ENCODE results near the gene CCR5. TPM values are rescaled to one million over a fixed set of nuclear protein-coding genes. Genes with fewer than 3 reads are reported as not detected.

The CCR5 gene
- total and polyA plus RNA-seq, 9 of the 15 experiments (the other 6 are each of a cell fraction or from before 2014, with no cell fraction given), result not detected

GRCh38 chr3:46393554-46394434 is 23.0 kb downstream of the CCR5 start (continued):
- TF ChIP-seq JUND (IDR thresholded peaks at IDR 0.05; ENCODE audit: borderline replicate concordance, low read depth, low read length) (peak; percentile 71; the same call in 1 of the 2 replicates), JUND (tag; IDR thresholded peaks at IDR 0.05; ENCODE audit: borderline replicate concordance, low read depth, low read length) (no peak), CREBBP (IDR thresholded peaks at IDR 0.05; ENCODE audit: low read depth, low read length) (no peak), HDAC2 (IDR thresholded peaks at IDR 0.05) (peak; percentile 70), FOSL1 (tag; conservative IDR thresholded peaks at IDR 0.05) (0 out of 2 replicates have a peak, but pooled peaks have one; percentile 13), CGGBP1 (CRISPR knock-in tag; IDR thresholded peaks at IDR 0.05) (no peak), HNRNPL (IDR thresholded peaks at IDR 0.05; ENCODE audit: low read depth, low read length) (no peak), KDM1A (IDR thresholded peaks at IDR 0.05) (peak; percentile 62 to 64), CEBPG (CRISPR knock-in tag; IDR thresholded peaks at IDR 0.05) (peak; percentile 88), CEBPG (tag; conservative IDR thresholded peaks at IDR 0.05 in 1 of 2, IDR thresholded peaks at IDR 0.05 in 1 of 2) (peak; percentile 89 to 95), PPARD (CRISPR knock-in tag; IDR thresholded peaks at IDR 0.05) (no peak), LEF1 (IDR thresholded peaks at IDR 0.05) (peak; percentile 42; the same call in 1 of the 2 replicates), TEAD1 (CRISPR knock-in tag; IDR thresholded peaks at IDR 0.05) (peak in 1 of 2 experiments; percentile 65; a peak in 1 of 4 replicates)
- TF ChIP-seq, protein P1, sequence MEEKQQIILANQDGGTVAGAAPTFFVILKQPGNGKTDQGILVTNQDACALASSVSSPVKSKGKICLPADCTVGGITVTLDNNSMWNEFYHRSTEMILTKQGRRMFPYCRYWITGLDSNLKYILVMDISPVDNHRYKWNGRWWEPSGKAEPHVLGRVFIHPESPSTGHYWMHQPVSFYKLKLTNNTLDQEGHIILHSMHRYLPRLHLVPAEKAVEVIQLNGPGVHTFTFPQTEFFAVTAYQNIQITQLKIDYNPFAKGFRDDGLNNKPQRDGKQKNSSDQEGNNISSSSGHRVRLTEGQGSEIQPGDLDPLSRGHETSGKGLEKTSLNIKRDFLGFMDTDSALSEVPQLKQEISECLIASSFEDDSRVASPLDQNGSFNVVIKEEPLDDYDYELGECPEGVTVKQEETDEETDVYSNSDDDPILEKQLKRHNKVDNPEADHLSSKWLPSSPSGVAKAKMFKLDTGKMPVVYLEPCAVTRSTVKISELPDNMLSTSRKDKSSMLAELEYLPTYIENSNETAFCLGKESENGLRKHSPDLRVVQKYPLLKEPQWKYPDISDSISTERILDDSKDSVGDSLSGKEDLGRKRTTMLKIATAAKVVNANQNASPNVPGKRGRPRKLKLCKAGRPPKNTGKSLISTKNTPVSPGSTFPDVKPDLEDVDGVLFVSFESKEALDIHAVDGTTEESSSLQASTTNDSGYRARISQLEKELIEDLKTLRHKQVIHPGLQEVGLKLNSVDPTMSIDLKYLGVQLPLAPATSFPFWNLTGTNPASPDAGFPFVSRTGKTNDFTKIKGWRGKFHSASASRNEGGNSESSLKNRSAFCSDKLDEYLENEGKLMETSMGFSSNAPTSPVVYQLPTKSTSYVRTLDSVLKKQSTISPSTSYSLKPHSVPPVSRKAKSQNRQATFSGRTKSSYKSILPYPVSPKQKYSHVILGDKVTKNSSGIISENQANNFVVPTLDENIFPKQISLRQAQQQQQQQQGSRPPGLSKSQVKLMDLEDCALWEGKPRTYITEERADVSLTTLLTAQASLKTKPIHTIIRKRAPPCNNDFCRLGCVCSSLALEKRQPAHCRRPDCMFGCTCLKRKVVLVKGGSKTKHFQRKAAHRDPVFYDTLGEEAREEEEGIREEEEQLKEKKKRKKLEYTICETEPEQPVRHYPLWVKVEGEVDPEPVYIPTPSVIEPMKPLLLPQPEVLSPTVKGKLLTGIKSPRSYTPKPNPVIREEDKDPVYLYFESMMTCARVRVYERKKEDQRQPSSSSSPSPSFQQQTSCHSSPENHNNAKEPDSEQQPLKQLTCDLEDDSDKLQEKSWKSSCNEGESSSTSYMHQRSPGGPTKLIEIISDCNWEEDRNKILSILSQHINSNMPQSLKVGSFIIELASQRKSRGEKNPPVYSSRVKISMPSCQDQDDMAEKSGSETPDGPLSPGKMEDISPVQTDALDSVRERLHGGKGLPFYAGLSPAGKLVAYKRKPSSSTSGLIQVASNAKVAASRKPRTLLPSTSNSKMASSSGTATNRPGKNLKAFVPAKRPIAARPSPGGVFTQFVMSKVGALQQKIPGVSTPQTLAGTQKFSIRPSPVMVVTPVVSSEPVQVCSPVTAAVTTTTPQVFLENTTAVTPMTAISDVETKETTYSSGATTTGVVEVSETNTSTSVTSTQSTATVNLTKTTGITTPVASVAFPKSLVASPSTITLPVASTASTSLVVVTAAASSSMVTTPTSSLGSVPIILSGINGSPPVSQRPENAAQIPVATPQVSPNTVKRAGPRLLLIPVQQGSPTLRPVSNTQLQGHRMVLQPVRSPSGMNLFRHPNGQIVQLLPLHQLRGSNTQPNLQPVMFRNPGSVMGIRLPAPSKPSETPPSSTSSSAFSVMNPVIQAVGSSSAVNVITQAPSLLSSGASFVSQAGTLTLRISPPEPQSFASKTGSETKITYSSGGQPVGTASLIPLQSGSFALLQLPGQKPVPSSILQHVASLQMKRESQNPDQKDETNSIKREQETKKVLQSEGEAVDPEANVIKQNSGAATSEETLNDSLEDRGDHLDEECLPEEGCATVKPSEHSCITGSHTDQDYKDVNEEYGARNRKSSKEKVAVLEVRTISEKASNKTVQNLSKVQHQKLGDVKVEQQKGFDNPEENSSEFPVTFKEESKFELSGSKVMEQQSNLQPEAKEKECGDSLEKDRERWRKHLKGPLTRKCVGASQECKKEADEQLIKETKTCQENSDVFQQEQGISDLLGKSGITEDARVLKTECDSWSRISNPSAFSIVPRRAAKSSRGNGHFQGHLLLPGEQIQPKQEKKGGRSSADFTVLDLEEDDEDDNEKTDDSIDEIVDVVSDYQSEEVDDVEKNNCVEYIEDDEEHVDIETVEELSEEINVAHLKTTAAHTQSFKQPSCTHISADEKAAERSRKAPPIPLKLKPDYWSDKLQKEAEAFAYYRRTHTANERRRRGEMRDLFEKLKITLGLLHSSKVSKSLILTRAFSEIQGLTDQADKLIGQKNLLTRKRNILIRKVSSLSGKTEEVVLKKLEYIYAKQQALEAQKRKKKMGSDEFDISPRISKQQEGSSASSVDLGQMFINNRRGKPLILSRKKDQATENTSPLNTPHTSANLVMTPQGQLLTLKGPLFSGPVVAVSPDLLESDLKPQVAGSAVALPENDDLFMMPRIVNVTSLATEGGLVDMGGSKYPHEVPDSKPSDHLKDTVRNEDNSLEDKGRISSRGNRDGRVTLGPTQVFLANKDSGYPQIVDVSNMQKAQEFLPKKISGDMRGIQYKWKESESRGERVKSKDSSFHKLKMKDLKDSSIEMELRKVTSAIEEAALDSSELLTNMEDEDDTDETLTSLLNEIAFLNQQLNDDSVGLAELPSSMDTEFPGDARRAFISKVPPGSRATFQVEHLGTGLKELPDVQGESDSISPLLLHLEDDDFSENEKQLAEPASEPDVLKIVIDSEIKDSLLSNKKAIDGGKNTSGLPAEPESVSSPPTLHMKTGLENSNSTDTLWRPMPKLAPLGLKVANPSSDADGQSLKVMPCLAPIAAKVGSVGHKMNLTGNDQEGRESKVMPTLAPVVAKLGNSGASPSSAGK (IDR thresholded peaks at IDR 0.05), result peak; percentile 85
- TF ChIP-seq, protein P2, sequence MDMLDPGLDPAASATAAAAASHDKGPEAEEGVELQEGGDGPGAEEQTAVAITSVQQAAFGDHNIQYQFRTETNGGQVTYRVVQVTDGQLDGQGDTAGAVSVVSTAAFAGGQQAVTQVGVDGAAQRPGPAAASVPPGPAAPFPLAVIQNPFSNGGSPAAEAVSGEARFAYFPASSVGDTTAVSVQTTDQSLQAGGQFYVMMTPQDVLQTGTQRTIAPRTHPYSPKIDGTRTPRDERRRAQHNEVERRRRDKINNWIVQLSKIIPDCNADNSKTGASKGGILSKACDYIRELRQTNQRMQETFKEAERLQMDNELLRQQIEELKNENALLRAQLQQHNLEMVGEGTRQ (CRISPR knock-in tag; IDR thresholded peaks at IDR 0.05), result peak; percentile 72

All from K562 (cell line).